Loucy (cell line): ENCODE data around the gene NINL.

ENCODE experiments used
- EZH2phosphoT487 ChIP-seq: fragments of 200-600 bp; IDR thresholded peaks from 2 replicates; pipeline ENCODE4 v1.6.1; 2018; ENCODE audit warnings: antibody characterized with exemption, mild to moderate bottlenecking, moderate library complexity, borderline replicate concordance
- TF ChIP-seq, protein P1 (sequence below): fragments of 200-600 bp; sonication (generic); conservative IDR thresholded peaks from 2 replicates; pipeline ENCODE4 v1.5.1; 2014; ENCODE audit warnings: mild to moderate bottlenecking, antibody characterized with exemption, low read length

GRCh38 chr20:25485872-25486271, 99.5 kb downstream of the NINL start:
- TF ChIP-seq, protein P1, sequence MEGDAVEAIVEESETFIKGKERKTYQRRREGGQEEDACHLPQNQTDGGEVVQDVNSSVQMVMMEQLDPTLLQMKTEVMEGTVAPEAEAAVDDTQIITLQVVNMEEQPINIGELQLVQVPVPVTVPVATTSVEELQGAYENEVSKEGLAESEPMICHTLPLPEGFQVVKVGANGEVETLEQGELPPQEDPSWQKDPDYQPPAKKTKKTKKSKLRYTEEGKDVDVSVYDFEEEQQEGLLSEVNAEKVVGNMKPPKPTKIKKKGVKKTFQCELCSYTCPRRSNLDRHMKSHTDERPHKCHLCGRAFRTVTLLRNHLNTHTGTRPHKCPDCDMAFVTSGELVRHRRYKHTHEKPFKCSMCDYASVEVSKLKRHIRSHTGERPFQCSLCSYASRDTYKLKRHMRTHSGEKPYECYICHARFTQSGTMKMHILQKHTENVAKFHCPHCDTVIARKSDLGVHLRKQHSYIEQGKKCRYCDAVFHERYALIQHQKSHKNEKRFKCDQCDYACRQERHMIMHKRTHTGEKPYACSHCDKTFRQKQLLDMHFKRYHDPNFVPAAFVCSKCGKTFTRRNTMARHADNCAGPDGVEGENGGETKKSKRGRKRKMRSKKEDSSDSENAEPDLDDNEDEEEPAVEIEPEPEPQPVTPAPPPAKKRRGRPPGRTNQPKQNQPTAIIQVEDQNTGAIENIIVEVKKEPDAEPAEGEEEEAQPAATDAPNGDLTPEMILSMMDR = no peak
- no peak for TF ChIP-seq EZH2phosphoT487
